Cardiac muscle cell (in vitro differentiated cells and primary cell): ENCODE results near the gene EML6. TPM values are rescaled to one million over a fixed set of nuclear protein-coding genes. Genes with fewer than 3 reads are reported as not detected.

ENCODE experiments used
- DNase-seq, 2 donors: peaks; one replicate each; pipeline versions ENCODE4 v3.0.0 to v3.0.0-alpha.2; 2010 to 2017; ENCODE audit warnings: low read depth in 1 of 2, low spot score in 1 of 2
- H3K27ac ChIP-seq: fragments of 200-600 bp; sonication (generic); 2 replicates; pipeline ENCODE4 v1.5.1; 2016
- H3K27me3 ChIP-seq: fragments of 200-600 bp; sonication (generic); 2 replicates; pipeline ENCODE4 v1.6.0; 2016; ENCODE audit warnings: control low read depth
- H3K36me3 ChIP-seq: fragments of 200-600 bp; sonication (generic); 2 replicates; pipeline ENCODE4 v1.5.1; 2016; ENCODE audit warnings: control low read depth
- H3K4me1 ChIP-seq: fragments of 200-600 bp; sonication (generic); 2 replicates; pipeline ENCODE4 v1.8.1; 2017; ENCODE audit warnings: low read depth, mild to moderate bottlenecking, mixed run types
- H3K4me3 ChIP-seq: fragments of 200-600 bp; sonication (generic); 2 replicates; pipeline ENCODE4 v1.5.1; 2016; ENCODE audit warnings: mild to moderate bottlenecking
- H3K9me3 ChIP-seq: fragments of 200-600 bp; sonication (generic); 2 replicates; pipeline ENCODE4 v1.5.1; 2017; ENCODE audit warnings: low read depth, mild to moderate bottlenecking, control low read depth
- polyA plus RNA-seq: library from polyadenylated mRNA; unstranded; fragments of >200 nt; fragmentation: Nextera tagmentation; extraction: Ambion mirVana; gene quantifications from 2 replicates; pipeline ENCODE4 v1.2.1, GENCODE V29; 2016
- total RNA-seq: library from RNA; depleted of rRNA; stranded (reverse); fragments of >200 nt; gene quantifications from 2 replicates; pipeline ENCODE4 v1.2.3, GENCODE V29; 2016
- TF ChIP-seq, protein P1 (sequence below): IDR thresholded peaks from 2 replicates; pipeline ENCODE4 v1.5.1; 2012; ENCODE audit warnings: low read depth, mild to moderate bottlenecking, low read length

The EML6 gene
- total and polyA plus RNA-seq, 2 experiments from 2014 or later, result 0.89 to 1.3 TPM

DNA sequence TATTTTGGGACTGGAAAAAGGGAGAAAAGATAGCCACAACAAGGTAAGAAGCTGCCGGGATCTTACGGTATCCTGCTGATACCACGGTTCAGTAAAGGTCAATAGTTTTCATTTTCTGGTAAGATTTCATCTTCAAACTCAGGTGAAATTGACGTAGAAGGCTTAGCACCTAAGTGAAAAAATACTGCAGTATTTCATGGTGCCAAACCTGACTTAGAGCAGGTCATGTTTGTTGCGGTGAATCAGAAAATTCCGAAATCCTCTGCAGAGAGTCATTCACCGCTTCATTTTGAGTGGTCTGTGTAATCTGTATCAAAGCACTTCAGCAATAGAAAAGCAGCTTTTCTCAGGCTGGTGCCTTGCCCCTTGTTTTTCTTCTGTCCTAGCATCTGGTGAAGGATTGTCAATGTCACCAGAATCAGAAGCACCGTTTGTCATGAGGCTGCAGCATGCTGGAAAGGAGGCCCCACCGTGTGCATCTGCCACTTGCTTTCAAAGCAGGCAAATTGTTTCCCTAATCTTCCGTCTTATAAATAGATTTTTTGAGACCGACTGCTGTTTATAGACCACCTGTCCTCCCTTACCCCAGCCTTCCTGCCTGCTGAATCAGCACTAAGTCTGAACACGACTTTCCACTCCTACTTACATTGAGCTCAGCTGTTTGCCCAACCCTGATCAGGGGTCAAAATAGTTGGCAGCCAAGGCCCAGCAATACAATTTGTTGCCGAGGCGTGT, 156.3 kb downstream of the EML6 start:
- H3K4me1 ChIP-seq, result peaks cover 15% of the 10 kb centered on the region
- H3K27ac ChIP-seq, result peak overlapping the region; percentile 51
- no peak overlapping the region for H3K4me3 ChIP-seq
- no peaks in the 10 kb centered on the region for H3K36me3 ChIP-seq
- TF ChIP-seq, protein P1, sequence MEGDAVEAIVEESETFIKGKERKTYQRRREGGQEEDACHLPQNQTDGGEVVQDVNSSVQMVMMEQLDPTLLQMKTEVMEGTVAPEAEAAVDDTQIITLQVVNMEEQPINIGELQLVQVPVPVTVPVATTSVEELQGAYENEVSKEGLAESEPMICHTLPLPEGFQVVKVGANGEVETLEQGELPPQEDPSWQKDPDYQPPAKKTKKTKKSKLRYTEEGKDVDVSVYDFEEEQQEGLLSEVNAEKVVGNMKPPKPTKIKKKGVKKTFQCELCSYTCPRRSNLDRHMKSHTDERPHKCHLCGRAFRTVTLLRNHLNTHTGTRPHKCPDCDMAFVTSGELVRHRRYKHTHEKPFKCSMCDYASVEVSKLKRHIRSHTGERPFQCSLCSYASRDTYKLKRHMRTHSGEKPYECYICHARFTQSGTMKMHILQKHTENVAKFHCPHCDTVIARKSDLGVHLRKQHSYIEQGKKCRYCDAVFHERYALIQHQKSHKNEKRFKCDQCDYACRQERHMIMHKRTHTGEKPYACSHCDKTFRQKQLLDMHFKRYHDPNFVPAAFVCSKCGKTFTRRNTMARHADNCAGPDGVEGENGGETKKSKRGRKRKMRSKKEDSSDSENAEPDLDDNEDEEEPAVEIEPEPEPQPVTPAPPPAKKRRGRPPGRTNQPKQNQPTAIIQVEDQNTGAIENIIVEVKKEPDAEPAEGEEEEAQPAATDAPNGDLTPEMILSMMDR, result no peak
- no peaks in the 10 kb centered on the region for H3K27me3 ChIP-seq
- peak in 1 of 2 donors; percentile 32 for DNase-seq
- H3K9me3 ChIP-seq, result no peaks in the 10 kb centered on the region

DNA sequence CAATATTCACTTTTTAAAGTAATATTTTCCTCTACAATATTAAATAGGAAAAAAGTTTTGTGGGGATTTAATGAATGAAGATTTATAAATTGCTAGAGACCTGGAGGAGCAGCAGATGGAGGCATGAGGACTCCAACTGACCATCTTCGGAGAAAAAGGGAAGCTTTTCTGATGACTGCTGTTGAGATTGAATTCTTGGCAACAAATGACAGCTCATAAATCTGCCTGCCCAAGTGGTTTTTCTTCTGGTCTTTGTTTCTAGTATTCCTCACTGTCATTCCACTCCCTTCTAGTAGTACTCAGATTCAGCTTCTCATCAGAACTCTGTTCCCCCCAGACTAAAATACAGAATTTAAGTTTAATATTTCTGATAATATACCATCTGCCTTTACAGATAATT, 157.0 kb downstream of the EML6 start:
- DNase-seq, result no peak
- no peak overlapping the region for H3K4me3 ChIP-seq
- H3K27ac ChIP-seq, result peak overlapping the region; percentile 51
- H3K27me3 ChIP-seq, result no peaks in the 10 kb centered on the region
- no peaks in the 10 kb centered on the region for H3K9me3 ChIP-seq
- TF ChIP-seq, protein P1, result no peak
- H3K4me1 ChIP-seq, result peaks cover 15% of the 10 kb centered on the region
- no peaks in the 10 kb centered on the region for H3K36me3 ChIP-seq

DNA sequence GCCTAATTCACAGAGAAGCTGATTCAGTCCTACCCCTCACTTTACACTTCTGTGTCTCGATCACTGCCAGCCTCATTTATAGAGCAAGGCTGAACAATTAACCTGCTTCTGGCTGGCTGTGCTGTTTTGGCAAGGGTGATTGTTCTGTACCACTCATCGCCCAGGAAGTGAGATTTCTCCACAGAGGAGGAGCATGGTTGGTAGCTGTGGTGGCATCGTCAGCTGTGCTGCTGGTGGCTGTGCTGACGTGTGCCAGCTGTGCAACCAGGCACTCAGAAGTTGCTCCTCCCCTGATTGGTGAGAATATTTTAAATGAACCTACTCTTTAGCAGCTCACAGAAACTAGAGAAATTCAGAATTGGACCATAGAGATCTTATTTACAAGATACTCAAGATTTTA, 158.3 kb downstream of the EML6 start:
- Histone ChIP-seq H3K36me3 (no peaks in the 10 kb centered on the region), H3K4me1 (peaks cover 15% of the 10 kb centered on the region), H3K27me3 (no peaks in the 10 kb centered on the region), H3K4me3 (no peak overlapping the region), H3K27ac (no peak overlapping the region), H3K9me3 (no peaks in the 10 kb centered on the region)
- TF ChIP-seq, protein P1, result no peak
- no peak for DNase-seq

DNA sequence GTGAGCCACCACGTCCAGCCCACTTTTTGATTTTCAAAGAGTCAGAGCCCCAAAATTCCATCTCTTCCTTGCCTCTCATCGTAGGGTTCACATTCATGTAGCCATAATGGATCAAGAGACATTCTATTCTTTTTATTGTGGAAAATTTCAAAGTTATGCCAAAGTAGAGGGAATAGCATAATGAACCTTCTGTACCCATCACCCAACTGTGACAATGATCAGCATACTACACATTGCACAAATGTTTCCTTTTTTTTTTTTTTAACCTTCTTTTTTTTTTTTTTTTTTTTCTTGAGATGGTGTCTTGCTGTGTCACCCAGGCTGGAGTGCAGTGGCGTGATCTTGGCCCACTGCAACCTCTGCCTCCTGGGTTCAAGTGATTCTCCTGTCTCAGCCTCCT, 162.4 kb downstream of the EML6 start:
- no peak for DNase-seq
- no peak overlapping the region for H3K27ac ChIP-seq
- H3K36me3 ChIP-seq, result no peaks in the 10 kb centered on the region
- TF ChIP-seq, protein P1, result no peak
- H3K27me3 ChIP-seq, result no peaks in the 10 kb centered on the region
- no peak overlapping the region for H3K4me3 ChIP-seq
- no peaks in the 10 kb centered on the region for H3K9me3 ChIP-seq
- H3K4me1 ChIP-seq, result no peaks in the 10 kb centered on the region

DNA sequence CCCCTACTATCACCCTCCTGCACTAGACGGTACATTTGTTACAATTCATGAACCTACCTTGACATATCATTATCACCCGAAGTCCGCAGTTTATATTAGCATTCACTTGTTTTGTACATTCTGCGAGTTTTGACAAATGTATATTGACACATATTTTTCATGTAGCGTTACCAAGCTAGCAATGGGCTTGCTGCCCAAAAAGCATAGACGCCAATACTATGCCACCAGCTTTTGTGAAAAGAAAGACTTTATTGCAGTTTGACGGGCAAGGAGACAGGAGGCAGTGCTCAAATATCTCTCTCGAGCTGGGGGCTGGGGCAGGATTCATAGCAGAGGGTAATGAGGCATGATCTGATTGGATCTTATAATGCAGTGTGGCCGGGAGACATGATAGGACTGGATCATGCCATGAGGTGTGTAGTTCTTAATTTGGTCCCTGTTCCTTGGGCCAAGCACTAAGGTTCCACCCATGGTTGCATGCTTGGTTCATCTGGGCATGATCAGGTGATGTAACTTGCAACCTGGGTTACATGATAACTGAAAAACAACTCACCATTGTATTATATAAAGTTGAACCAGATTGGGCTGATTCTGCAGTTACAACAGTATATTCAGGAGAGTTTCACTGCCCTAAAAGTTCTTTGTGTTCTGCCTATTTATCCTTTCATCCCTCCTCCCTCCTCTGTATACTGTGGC, 164.5 kb downstream of the EML6 start:
- TF ChIP-seq, protein P1, result no peak
- Histone ChIP-seq H3K9me3 (no peaks in the 10 kb centered on the region), H3K27ac (no peak overlapping the region), H3K4me3 (no peak overlapping the region), H3K4me1 (no peaks in the 10 kb centered on the region), H3K36me3 (no peaks in the 10 kb centered on the region), H3K27me3 (no peaks in the 10 kb centered on the region)
- no peak for DNase-seq
